ENCODE results near the gene KIF25. TPM values are rescaled to one million over a fixed set of nuclear protein-coding genes. Genes with fewer than 3 reads are reported as not detected.

Gene KIF25
- total and polyA plus RNA-seq, 8 donors, result 0.23 to 0.35 (median 0.26) TPM; not detected in 4

DNA sequence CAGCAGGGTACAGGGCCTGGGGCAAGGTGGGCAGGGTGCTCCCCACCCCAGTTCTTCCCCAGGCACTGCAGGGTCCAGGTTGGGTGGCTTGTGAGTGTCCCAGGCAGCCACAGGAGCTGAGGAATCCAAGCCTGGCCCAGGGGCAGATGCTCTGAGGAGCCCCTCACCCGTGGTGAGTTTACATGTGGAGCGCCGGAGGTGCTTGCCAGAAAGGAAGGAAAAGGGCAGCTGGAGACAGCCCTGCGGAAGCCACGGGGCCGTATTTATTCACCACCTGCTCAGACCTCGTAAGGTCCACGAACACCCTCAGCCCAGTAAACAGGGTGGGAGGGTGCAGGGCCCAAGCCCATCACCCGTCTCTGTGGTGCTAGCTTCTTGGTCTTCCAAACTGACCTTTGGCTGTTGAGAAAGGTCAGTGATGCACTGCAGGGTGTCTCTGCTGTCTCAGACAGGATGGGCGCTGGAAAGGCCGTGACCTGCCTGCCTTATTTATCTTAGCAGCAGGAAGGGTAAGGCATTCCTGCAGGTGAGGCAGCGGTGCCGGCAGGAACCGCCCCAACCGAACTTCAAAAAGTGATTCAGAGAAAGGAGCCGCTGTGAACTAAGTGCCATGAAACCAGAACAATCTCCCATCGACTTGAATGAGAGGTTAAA, 85.5 kb downstream of the KIF25 start:
- Histone ChIP-seq H3K4me1 (no peaks in the 10 kb centered on the region), H3K4me3 (no peak overlapping the region), H3K36me3 (no peaks in the 10 kb centered on the region), H3K9me3 (no peaks in the 10 kb centered on the region), H3K27ac (no peak overlapping the region), H3K27me3 (no peaks in the 10 kb centered on the region)
- intact Hi-C loops (cut with DNase I), result no loop called here
- ATAC-seq (no peak), FAIRE-seq (no peak), DNase-seq (no peak)
- TF ChIP-seq, protein P1, sequence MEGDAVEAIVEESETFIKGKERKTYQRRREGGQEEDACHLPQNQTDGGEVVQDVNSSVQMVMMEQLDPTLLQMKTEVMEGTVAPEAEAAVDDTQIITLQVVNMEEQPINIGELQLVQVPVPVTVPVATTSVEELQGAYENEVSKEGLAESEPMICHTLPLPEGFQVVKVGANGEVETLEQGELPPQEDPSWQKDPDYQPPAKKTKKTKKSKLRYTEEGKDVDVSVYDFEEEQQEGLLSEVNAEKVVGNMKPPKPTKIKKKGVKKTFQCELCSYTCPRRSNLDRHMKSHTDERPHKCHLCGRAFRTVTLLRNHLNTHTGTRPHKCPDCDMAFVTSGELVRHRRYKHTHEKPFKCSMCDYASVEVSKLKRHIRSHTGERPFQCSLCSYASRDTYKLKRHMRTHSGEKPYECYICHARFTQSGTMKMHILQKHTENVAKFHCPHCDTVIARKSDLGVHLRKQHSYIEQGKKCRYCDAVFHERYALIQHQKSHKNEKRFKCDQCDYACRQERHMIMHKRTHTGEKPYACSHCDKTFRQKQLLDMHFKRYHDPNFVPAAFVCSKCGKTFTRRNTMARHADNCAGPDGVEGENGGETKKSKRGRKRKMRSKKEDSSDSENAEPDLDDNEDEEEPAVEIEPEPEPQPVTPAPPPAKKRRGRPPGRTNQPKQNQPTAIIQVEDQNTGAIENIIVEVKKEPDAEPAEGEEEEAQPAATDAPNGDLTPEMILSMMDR (IDR thresholded peaks at IDR 0.05), result no peak
- 72 to 75% methylated on average over 17 of the region's 17 CpGs for WGBS, 2 donors

DNA sequence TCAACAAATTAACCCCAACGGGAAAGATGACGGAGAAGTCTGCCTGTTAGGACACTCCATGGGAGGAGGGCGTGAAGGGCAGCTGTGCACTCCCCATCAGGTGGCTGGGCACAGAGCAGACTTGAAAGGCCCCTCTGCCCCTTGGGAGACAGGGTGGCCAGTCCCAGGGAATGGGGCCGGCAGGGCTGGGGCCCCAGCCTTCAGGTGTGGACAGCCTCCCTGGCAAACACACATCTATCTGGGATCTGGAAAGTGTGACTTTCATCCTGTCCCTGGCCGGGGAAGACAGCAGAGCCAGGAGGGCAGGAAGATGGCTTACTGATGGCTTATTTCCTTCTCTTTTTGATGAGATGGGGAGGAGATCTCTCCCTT, 86.0 kb downstream of the KIF25 start:
- FAIRE-seq, result no peak
- intact Hi-C loops (cut with DNase I), result no loop called here
- no peak for ATAC-seq
- DNase-seq, result peak in 1 of 6 donors; percentile 42
- Histone ChIP-seq H3K4me3 (no peak overlapping the region), H3K27me3 (no peaks in the 10 kb centered on the region), H3K27ac (no peak overlapping the region), H3K36me3 (no peaks in the 10 kb centered on the region), H3K9me3 (no peaks in the 10 kb centered on the region), H3K4me1 (no peaks in the 10 kb centered on the region)
- TF ChIP-seq, protein P1 (IDR thresholded peaks at IDR 0.05), result no peak
- 56 to 66% methylated on average over 5 of the region's 5 CpGs for WGBS, 2 donors

DNA sequence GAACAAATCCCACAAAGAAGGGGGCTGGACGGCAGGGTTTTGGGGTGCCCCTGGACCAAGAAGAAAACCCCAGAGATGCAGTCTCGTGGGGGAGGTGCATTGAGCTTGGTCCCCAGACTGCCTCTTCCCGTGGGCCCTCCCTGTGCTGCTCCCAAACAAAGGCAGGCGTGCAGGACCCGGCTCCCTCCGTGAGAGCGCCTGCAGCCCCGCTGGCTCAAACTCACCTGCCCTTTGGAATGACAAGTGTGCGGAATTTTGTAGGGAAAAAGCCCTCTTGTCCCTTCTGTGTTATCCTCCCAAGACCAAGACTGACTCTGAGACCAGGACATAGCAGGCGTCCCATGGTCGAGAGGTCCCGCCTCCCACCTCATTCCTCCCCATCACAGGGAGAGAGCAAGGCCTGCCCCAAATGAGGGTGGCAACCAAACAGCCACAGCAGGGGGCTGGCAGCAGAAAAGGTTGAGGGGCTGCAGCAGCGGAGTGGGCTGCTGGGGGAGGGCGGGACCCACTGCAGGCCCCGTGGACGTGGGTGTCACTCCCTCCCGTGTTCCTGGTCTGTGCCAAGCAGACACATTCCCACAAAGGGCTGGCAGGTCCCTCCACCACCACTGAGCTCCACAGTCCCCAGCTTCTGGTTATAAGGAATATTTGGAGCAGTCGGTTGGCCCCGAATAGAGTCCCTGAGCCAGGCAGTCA, 87.1 kb downstream of the KIF25 start:
- intact Hi-C loops (cut with DNase I), result no loop called here
- WGBS, 2 donors, result 87 to 88% methylated on average over 19 of the region's 19 CpGs
- TF ChIP-seq, protein P1 (IDR thresholded peaks at IDR 0.05), result no peak
- Histone ChIP-seq H3K9me3 (no peaks in the 10 kb centered on the region), H3K4me1 (no peaks in the 10 kb centered on the region), H3K4me3 (no peak overlapping the region), H3K27me3 (no peaks in the 10 kb centered on the region), H3K27ac (no peak overlapping the region), H3K36me3 (no peaks in the 10 kb centered on the region)
- FAIRE-seq (no peak), ATAC-seq (no peak), DNase-seq (peak in 1 of 6 donors; percentile 48)

DNA sequence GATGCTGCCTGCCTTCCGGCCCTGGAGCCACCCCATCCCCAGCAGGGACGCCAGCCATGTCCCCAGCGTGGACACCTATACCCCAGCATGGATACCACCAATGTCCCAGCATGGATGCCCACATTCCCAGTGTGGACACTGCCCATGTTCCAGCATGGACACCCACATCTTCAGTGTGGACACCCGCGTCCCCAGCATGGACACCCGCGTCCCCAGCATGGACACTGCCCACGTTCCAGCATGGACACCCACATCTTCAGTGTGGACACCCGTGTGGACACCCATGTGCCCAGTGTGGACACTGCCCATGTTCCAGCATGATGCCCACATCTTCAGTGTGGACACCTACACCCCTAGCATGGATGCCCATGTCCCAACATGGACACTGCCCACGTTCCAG, 88.6 kb downstream of the KIF25 start:
- Histone ChIP-seq H3K27ac (no peak overlapping the region), H3K27me3 (no peaks in the 10 kb centered on the region), H3K36me3 (no peaks in the 10 kb centered on the region), H3K9me3 (no peaks in the 10 kb centered on the region), H3K4me3 (no peak overlapping the region), H3K4me1 (no peaks in the 10 kb centered on the region)
- intact Hi-C loops (cut with DNase I), result no loop called here
- WGBS, 2 donors, result 82 to 83% methylated on average over 10 of the region's 10 CpGs
- TF ChIP-seq, protein P1 (IDR thresholded peaks at IDR 0.05), result no peak
- FAIRE-seq, result no peak
- peak in 2 of 6 donors; percentile 6 to 32 for DNase-seq
- no peak for ATAC-seq

DNA sequence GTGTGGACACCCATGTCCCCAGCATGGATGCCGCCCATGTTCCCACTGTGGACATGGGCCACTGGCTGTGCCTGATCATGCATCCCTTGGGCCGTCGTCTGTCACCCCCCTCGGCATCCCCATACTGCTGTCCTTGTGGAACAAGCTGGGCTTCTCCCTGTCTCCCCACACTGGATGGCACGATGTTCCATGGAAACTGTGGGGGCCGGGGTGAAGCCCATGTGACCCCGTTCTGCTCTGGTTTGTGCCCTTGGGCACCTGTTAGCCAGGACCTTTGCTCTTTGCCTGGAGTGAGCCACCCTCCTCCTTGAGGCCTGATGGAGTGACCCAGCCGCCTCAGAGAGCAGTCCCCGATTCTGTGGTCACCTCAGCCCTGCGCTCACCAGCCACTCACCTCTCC, 89.1 kb downstream of the KIF25 start:
- FAIRE-seq, result no peak
- peak in 1 of 6 donors; percentile 6 for DNase-seq
- no peak for ATAC-seq
- Histone ChIP-seq H3K27me3 (no peaks in the 10 kb centered on the region), H3K4me1 (no peaks in the 10 kb centered on the region), H3K36me3 (no peaks in the 10 kb centered on the region), H3K9me3 (no peaks in the 10 kb centered on the region), H3K4me3 (no peak overlapping the region), H3K27ac (no peak overlapping the region)
- intact Hi-C loops (cut with DNase I), result no loop called here
- 95 to 98% methylated on average over 10 of the region's 10 CpGs for WGBS, 2 donors
- TF ChIP-seq, protein P1 (IDR thresholded peaks at IDR 0.05), result no peak

Data from pancreas (tissue), 10 donors.